Trophoblast cell (in vitro differentiated cells and primary cell): ENCODE data around the gene EPB41L3.

Experiments
- DNase-seq, 2 donors: peaks; one replicate each; pipeline ENCODE4 v3.0.0-alpha.2; 2016
- H2AFZ ChIP-seq: 2 replicates; pipeline ENCODE4 v1.6.1; 2013; ENCODE audit warnings: low read length, moderate library complexity, mild to moderate bottlenecking; ENCODE audit not compliant: insufficient read depth, poor library complexity
- H2AK5ac ChIP-seq: 2 replicates; pipeline ENCODE4 v1.6.1; 2013; ENCODE audit warnings: mild to moderate bottlenecking, low read length
- H2BK120ac ChIP-seq: 2 replicates; pipeline ENCODE4 v1.6.1; 2013; ENCODE audit warnings: low read length, mild to moderate bottlenecking, moderate library complexity; ENCODE audit not compliant: insufficient read depth, poor library complexity
- H2BK12ac ChIP-seq: 2 replicates; pipeline ENCODE4 v1.6.1; 2013; ENCODE audit warnings: mild to moderate bottlenecking, low read length, moderate library complexity
- H2BK5ac ChIP-seq: 2 replicates; pipeline ENCODE4 v1.6.1; 2013; ENCODE audit warnings: low read length, low read depth, moderate library complexity, mild to moderate bottlenecking; ENCODE audit not compliant: poor library complexity
- H3K14ac ChIP-seq: 2 replicates; pipeline ENCODE4 v1.6.1; 2013; ENCODE audit warnings: mild to moderate bottlenecking, low read length
- H3K18ac ChIP-seq: 2 replicates; pipeline ENCODE4 v1.6.1; 2013; ENCODE audit warnings: mild to moderate bottlenecking, low read length
- H3K23ac ChIP-seq: 2 replicates; pipeline ENCODE4 v1.6.1; 2013; ENCODE audit warnings: low read length
- H3K27ac ChIP-seq: 2 replicates; pipeline ENCODE4 v1.5.1; 2013; ENCODE audit warnings: low read depth, mild to moderate bottlenecking, inconsistent platforms, low read length, moderate library complexity
- H3K27me3 ChIP-seq: 2 replicates; pipeline ENCODE4 v1.6.1; 2013; ENCODE audit warnings: inconsistent platforms, mild to moderate bottlenecking, low read length, moderate library complexity; ENCODE audit not compliant: insufficient read depth
- H3K36me3 ChIP-seq, 2 experiments: 1 replicate in 1 of 2; 2 replicates in 1 of 2; pipeline ENCODE4 v1.6.1; 2013; ENCODE audit warnings: low read length in 2 of 2, mild to moderate bottlenecking in 2 of 2, moderate library complexity in 1 of 2; ENCODE audit not compliant: insufficient read depth in 2 of 2, control insufficient read depth in 1 of 2
- H3K4ac ChIP-seq: 2 replicates; pipeline ENCODE4 v1.6.1; 2013; ENCODE audit warnings: low read depth, mild to moderate bottlenecking, low read length, moderate library complexity
- H3K4me1 ChIP-seq, 2 experiments: 1 replicate in 1 of 2; 2 replicates in 1 of 2; pipeline ENCODE4 v1.6.1; 2013; ENCODE audit warnings: low read length in 2 of 2, mild to moderate bottlenecking in 2 of 2, moderate library complexity in 1 of 2; ENCODE audit not compliant: insufficient read depth in 2 of 2, control insufficient read depth in 1 of 2
- H3K4me2 ChIP-seq: 2 replicates; pipeline ENCODE4 v1.6.1; 2013; ENCODE audit warnings: inconsistent platforms, mild to moderate bottlenecking, low read length, moderate library complexity
- H3K4me3 ChIP-seq: 2 replicates; pipeline ENCODE4 v1.5.1; 2013; ENCODE audit warnings: mild to moderate bottlenecking, low read depth, low read length, inconsistent platforms
- H3K79me1 ChIP-seq: one replicate; pipeline ENCODE4 v1.6.1; 2013; ENCODE audit warnings: low read length
- H3K79me2 ChIP-seq: 2 replicates; pipeline ENCODE4 v1.6.1; 2013; ENCODE audit warnings: low read length, mild to moderate bottlenecking; ENCODE audit not compliant: control insufficient read depth, insufficient read depth, poor library complexity
- H3K9ac ChIP-seq: 2 replicates; pipeline ENCODE4 v1.6.1; 2013; ENCODE audit warnings: mild to moderate bottlenecking, low read length
- H3K9me3 ChIP-seq: 2 replicates; pipeline ENCODE4 v1.6.1; 2013; ENCODE audit warnings: low read depth, mild to moderate bottlenecking, control low read depth, inconsistent platforms, low read length; ENCODE audit not compliant: insufficient read depth
- H4K12ac ChIP-seq: 2 replicates; pipeline ENCODE4 v1.6.1; 2013; ENCODE audit warnings: low read depth, mild to moderate bottlenecking, low read length, moderate library complexity
- H4K8ac ChIP-seq: 2 replicates; pipeline ENCODE4 v1.6.1; 2013; ENCODE audit warnings: low read depth, mild to moderate bottlenecking, low read length, moderate library complexity
- H4K91ac ChIP-seq: one replicate; pipeline ENCODE4 v1.6.1; 2013; ENCODE audit warnings: low read depth, mild to moderate bottlenecking, low read length, moderate library complexity
- WGBS: extraction: QIAGEN DNeasy Blood & Tissue Kit; methylation state at CpG from one replicate; pipeline ENCODE4 v1.1.7; 2013; ENCODE audit warnings: missing lambda C conversion rate; ENCODE audit not compliant: insufficient read length, insufficient coverage; ENCODE audit errors: extremely low coverage; 5-methylcytosine and 5-hydroxymethylcytosine counted together

Gene EPB41L3

GRCh38 chr18:5420906-5421305 is 122.9 kb downstream of the EPB41L3 start:
- H4K12ac ChIP-seq, result no peak overlapping the region
- H3K4me1 ChIP-seq, result no peaks in the 10 kb centered on the region
- H3K4me2 ChIP-seq, result no peak overlapping the region
- H2BK12ac ChIP-seq, result no peak overlapping the region
- no peak overlapping the region for H2BK120ac ChIP-seq
- no peak overlapping the region for H2AFZ ChIP-seq
- no peaks in the 10 kb centered on the region for H3K9me3 ChIP-seq
- WGBS, result no CpG with 5 or more reads among the region's 3 CpGs
- H3K4me3 ChIP-seq, result no peak overlapping the region
- H3K27me3 ChIP-seq, result no peaks in the 10 kb centered on the region
- H3K18ac ChIP-seq, result no peak overlapping the region
- no peak overlapping the region for H3K14ac ChIP-seq
- H3K9ac ChIP-seq, result no peak overlapping the region
- H3K4ac ChIP-seq, result no peak overlapping the region
- peaks cover 15 to 34% of the 10 kb centered on the region in 2 experiments for H3K36me3 ChIP-seq
- H2BK5ac ChIP-seq, result no peak overlapping the region
- H3K27ac ChIP-seq, result no peak overlapping the region
- H4K8ac ChIP-seq, result no peak overlapping the region
- no peak for DNase-seq
- no peak overlapping the region for H4K91ac ChIP-seq
- H2AK5ac ChIP-seq, result no peak overlapping the region
- no peak overlapping the region for H3K23ac ChIP-seq
- no peaks in the 10 kb centered on the region for H3K79me1 ChIP-seq
- no peaks in the 10 kb centered on the region for H3K79me2 ChIP-seq

- Histone ChIP-seq H3K27me3 (no peaks in the 10 kb centered on the region), H3K4me1 (peaks cover 9 to 11% of the 10 kb centered on the region in 2 experiments), H3K4me3 (no peak overlapping the region), H3K18ac (no peak overlapping the region), H4K8ac (no peak overlapping the region), H3K79me1 (no peaks in the 10 kb centered on the region), H2AFZ (no peak overlapping the region), H3K36me3 (peaks cover 21 to 36% of the 10 kb centered on the region in 2 experiments), H2BK120ac (no peak overlapping the region), H3K4ac (no peak overlapping the region), H2BK12ac (no peak overlapping the region), H3K27ac (no peak overlapping the region), H2BK5ac (no peak overlapping the region), H2AK5ac (no peak overlapping the region), H3K9ac (no peak overlapping the region), H3K4me2 (no peak overlapping the region), H3K23ac (no peak overlapping the region), H4K91ac (no peak overlapping the region), H4K12ac (no peak overlapping the region), H3K14ac (no peak overlapping the region), H3K9me3 (no peaks in the 10 kb centered on the region), H3K79me2 (no peaks in the 10 kb centered on the region)
- no peak for DNase-seq
- no CpG with 5 or more reads among the region's 9 CpGs for WGBS
These were observed 124.2 kb downstream of the EPB41L3 start for GRCh38 chr18:5419601-5420000.

DNA sequence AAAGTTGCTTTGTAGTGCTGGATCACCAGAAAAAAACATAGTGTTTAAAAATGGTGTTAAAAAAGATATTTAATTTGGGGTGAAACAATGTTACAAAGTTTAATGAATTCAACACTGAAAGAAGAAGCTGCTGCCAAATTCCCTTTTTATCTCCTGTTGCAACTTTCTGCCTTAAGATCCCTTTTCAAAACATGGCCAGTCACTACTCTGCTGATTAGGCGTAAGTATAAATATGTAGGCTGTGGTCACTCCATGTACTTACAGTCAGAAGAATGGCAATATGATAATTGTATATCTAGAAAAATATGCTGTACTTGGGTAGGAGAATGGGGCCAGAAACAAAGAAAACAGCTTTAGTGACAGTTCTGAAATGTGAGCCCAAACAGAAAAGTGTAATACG is 124.8 kb downstream of the EPB41L3 start:
- no peaks in the 10 kb centered on the region for H3K9me3 ChIP-seq
- WGBS, result no CpG with 5 or more reads among the region's 2 CpGs
- no peak for DNase-seq
- H2BK5ac ChIP-seq, result no peak overlapping the region
- no peak overlapping the region for H3K4ac ChIP-seq
- H3K27me3 ChIP-seq, result no peaks in the 10 kb centered on the region
- peaks cover 21 to 36% of the 10 kb centered on the region in 2 experiments for H3K36me3 ChIP-seq
- no peak overlapping the region for H3K4me3 ChIP-seq
- no peak overlapping the region for H2BK120ac ChIP-seq
- H4K8ac ChIP-seq, result no peak overlapping the region
- no peaks in the 10 kb centered on the region for H3K79me1 ChIP-seq
- H3K14ac ChIP-seq, result no peak overlapping the region
- no peak overlapping the region for H2AK5ac ChIP-seq
- no peak overlapping the region for H3K27ac ChIP-seq
- H4K91ac ChIP-seq, result no peak overlapping the region
- no peak overlapping the region for H2AFZ ChIP-seq
- H3K4me2 ChIP-seq, result no peak overlapping the region
- no peak overlapping the region for H3K23ac ChIP-seq
- H4K12ac ChIP-seq, result no peak overlapping the region
- H3K9ac ChIP-seq, result no peak overlapping the region
- H3K18ac ChIP-seq, result no peak overlapping the region
- H3K79me2 ChIP-seq, result no peaks in the 10 kb centered on the region
- H3K4me1 ChIP-seq, result peaks cover 10 to 11% of the 10 kb centered on the region in 2 experiments
- H2BK12ac ChIP-seq, result no peak overlapping the region

- Histone ChIP-seq H3K36me3 (peaks cover 18 to 31% of the 10 kb centered on the region in 2 experiments), H3K23ac (no peak overlapping the region), H3K9ac (no peak overlapping the region), H3K9me3 (no peaks in the 10 kb centered on the region), H3K14ac (no peak overlapping the region), H2AK5ac (no peak overlapping the region), H3K4me1 (peaks cover 12 to 14% of the 10 kb centered on the region in 2 experiments), H3K79me1 (no peaks in the 10 kb centered on the region), H4K91ac (no peak overlapping the region), H3K18ac (no peak overlapping the region), H3K27me3 (no peaks in the 10 kb centered on the region), H2BK120ac (no peak overlapping the region), H4K8ac (no peak overlapping the region), H3K27ac (no peak overlapping the region), H2BK12ac (no peak overlapping the region), H3K4me3 (no peak overlapping the region), H4K12ac (no peak overlapping the region), H3K79me2 (no peaks in the 10 kb centered on the region), H3K4ac (no peak overlapping the region), H2BK5ac (no peak overlapping the region), H2AFZ (no peak overlapping the region), H3K4me2 (no peak overlapping the region)
- DNase-seq, result peak in 1 of 2 donors; percentile 31
- WGBS, result no CpG with 5 or more reads among the region's 8 CpGs
These were observed 126.5 kb downstream of the EPB41L3 start for GRCh38 chr18:5417342-5417741.
